GM19397 (cell line): Measurements from ENCODE around the gene NLRP5.
"Not testable (repeated sequence)": the region's sequence is repeated elsewhere in the genome, so short reads cannot be mapped to it uniquely, and the experiment has no call there.

Experiments used
- ATAC-seq: cut with Tn5 transposase; IDR thresholded peaks from one replicate; pipeline ENCODE4 v1.9.1; 2021; ENCODE audit warnings: mild to moderate bottlenecking, moderate library complexity; ENCODE audit not compliant: unreplicated experiment

NLRP5 gene

GRCh38 chr19:56098237-56098636 lies 111.7 kb downstream of the NLRP5 start:
- ATAC-seq = not testable (repeated sequence)

GRCh38 chr19:56098731-56099568 lies 112.4 kb downstream of the NLRP5 start:
- no peak for ATAC-seq

GRCh38 chr19:56099638-56100539 lies 113.3 kb downstream of the NLRP5 start:
- ATAC-seq = no peak

- no peak for ATAC-seq
These were observed 114.5 kb downstream of the NLRP5 start for GRCh38 chr19:56101095-56101494.

- ATAC-seq = no peak
These were observed 115.4 kb downstream of the NLRP5 start for GRCh38 chr19:56101746-56102535.

GRCh38 chr19:56103027-56103614 lies 116.5 kb downstream of the NLRP5 start:
- ATAC-seq = no peak

GRCh38 chr19:56104423-56104822 lies 117.8 kb downstream of the NLRP5 start:
- ATAC-seq = no peak

GRCh38 chr19:56105090-56105701 lies 118.6 kb downstream of the NLRP5 start:
- ATAC-seq = no peak

- ATAC-seq = not testable (repeated sequence)
These were observed 119.3 kb downstream of the NLRP5 start for GRCh38 chr19:56105831-56106396.

GRCh38 chr19:56106397-56106849 lies 119.8 kb downstream of the NLRP5 start:
- no peak for ATAC-seq

- ATAC-seq = no peak
These were observed 120.4 kb downstream of the NLRP5 start for GRCh38 chr19:56106993-56107392.

GRCh38 chr19:56107626-56108351 lies 121.2 kb downstream of the NLRP5 start:
- no peak for ATAC-seq

- no peak for ATAC-seq
These were observed 122.0 kb downstream of the NLRP5 start for GRCh38 chr19:56108447-56109195.

GRCh38 chr19:56109226-56109625 lies 122.7 kb downstream of the NLRP5 start:
- ATAC-seq = no peak

GRCh38 chr19:56110515-56111448 lies 124.2 kb downstream of the NLRP5 start:
- no peak for ATAC-seq
